ENCODE results near the gene PHIP. TPM values are rescaled to one million over a fixed set of nuclear protein-coding genes. Genes with fewer than 3 reads are reported as not detected.

Gene PHIP
- total and polyA plus RNA-seq, 2 donors (not counting 3 experiments of a cell fraction or from before 2014, with no cell fraction given) = 3.5 to 28.4 TPM

DNA sequence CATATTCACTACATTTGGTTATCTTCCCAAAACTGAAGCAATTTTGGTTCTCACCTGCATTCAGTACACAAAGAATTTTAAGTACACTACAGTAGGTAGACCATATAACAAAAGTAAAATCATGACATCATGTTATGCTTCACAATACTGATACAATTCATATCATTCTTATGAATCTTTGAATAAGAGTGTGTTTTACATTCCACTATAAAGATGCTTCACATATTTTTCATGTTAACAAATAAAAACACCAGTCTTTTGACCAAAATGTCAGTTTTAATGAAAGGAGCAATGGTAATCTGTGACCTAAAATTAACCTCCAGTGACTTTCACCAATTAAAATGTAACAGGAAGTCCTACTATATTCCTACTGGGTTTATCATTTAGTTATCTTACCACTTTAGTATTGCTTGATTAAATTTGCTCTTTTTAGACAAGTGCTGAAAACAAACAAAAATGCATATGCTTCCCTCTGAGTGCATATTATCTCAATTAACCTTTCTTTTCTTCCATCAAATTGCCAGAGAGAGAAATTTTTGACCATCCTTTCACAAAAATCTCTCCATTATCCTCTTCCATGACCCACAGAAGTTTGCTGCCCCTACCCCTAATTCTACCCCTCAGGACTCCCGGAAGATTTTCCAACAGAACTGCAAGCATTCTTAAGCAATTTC is 49.3 kb downstream of the PHIP start:
- ChIA-PET CTCF (interaction anchor here (1.2 kb wide), 1 partner anchor 9 kb away, joined by 5 read pairs; no protein-coding TSS in a partner anchor), POLR2A (no interaction called here)
- TF ChIP-seq POLR2AphosphoS5 (IDR thresholded peaks at IDR 0.05; ENCODE audit: insufficient read depth, low read depth, low read length) = no peak
- TF ChIP-seq POLR2A (IDR thresholded peaks at IDR 0.05; ENCODE audit: low read depth, low read length) = no peak
- TF ChIP-seq JUN (IDR thresholded peaks at IDR 0.05; ENCODE audit: borderline replicate concordance, insufficient read depth, insufficient read length, low read depth) = no peak
- no peak for TF ChIP-seq GATA2 (IDR thresholded peaks at IDR 0.05; ENCODE audit: insufficient read depth, insufficient read length, low read depth, low read length)
- TF ChIP-seq FOS (IDR thresholded peaks at IDR 0.05; ENCODE audit: borderline replicate concordance, insufficient read depth, low read length) = no peak
- TF ChIP-seq, protein P1, sequence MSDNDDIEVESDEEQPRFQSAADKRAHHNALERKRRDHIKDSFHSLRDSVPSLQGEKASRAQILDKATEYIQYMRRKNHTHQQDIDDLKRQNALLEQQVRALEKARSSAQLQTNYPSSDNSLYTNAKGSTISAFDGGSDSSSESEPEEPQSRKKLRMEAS (IDR thresholded peaks at IDR 0.05; ENCODE audit: insufficient read depth, insufficient read length) = no peak
- TF ChIP-seq MYC (IDR thresholded peaks at IDR 0.05; ENCODE audit: low read depth, low read length) = no peak
- no peak for TF ChIP-seq EZH2 (IDR thresholded peaks at IDR 0.05; ENCODE audit: borderline replicate concordance, low read depth, low read length, severe bottlenecking)
- TF ChIP-seq, protein P2, sequence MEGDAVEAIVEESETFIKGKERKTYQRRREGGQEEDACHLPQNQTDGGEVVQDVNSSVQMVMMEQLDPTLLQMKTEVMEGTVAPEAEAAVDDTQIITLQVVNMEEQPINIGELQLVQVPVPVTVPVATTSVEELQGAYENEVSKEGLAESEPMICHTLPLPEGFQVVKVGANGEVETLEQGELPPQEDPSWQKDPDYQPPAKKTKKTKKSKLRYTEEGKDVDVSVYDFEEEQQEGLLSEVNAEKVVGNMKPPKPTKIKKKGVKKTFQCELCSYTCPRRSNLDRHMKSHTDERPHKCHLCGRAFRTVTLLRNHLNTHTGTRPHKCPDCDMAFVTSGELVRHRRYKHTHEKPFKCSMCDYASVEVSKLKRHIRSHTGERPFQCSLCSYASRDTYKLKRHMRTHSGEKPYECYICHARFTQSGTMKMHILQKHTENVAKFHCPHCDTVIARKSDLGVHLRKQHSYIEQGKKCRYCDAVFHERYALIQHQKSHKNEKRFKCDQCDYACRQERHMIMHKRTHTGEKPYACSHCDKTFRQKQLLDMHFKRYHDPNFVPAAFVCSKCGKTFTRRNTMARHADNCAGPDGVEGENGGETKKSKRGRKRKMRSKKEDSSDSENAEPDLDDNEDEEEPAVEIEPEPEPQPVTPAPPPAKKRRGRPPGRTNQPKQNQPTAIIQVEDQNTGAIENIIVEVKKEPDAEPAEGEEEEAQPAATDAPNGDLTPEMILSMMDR (IDR thresholded peaks at IDR 0.05; ENCODE audit: extremely low read depth in 1 of 2, insufficient read depth in 1 of 2, low read depth in 1 of 2, low read length in 2 of 2) = no peak
- Histone ChIP-seq H3K4me3 (replicated peaks in 1 of 3; ENCODE audit: insufficient read depth in 1 of 3, low read depth in 1 of 3, low read length in 3 of 3) (no peak overlapping the region), H3K4me1 (ENCODE audit: control insufficient read depth, extremely low read depth, insufficient read depth, low read length) (no peaks in the 10 kb centered on the region), H4K20me1 (replicated peaks; ENCODE audit: control insufficient read depth, extremely low read depth, insufficient read depth, low read length) (no peaks in the 10 kb centered on the region), H3K79me2 (ENCODE audit: control insufficient read depth, insufficient read depth, low read length) (peaks cover 26% of the 10 kb centered on the region), H3K27me3 (ENCODE audit: control insufficient read depth in 2 of 2, insufficient read depth in 2 of 2, low read length in 2 of 2) (no peaks in the 10 kb centered on the region), H3K9me3 (replicated peaks; ENCODE audit: control insufficient read depth, insufficient read depth, low read length) (no peaks in the 10 kb centered on the region), H3K9ac (replicated peaks; ENCODE audit: extremely low read depth, insufficient read depth, low read length) (no peak overlapping the region), H2AFZ (ENCODE audit: low read depth, low read length) (no peak overlapping the region), H3K4me2 (ENCODE audit: insufficient read depth, low read length) (no peak overlapping the region), H3K27ac (ENCODE audit: insufficient read depth, low read depth, low read length) (no peak overlapping the region), H3K36me3 (ENCODE audit: control insufficient read depth in 2 of 2, extremely low read depth in 1 of 2, insufficient read depth in 2 of 2, low read length in 2 of 2) (peaks cover 0 to 9% of the 10 kb centered on the region in 2 experiments), H3K9me1 (replicated peaks; ENCODE audit: control insufficient read depth, extremely low read depth, insufficient read depth, low read length) (no peaks in the 10 kb centered on the region)
- no peak for DNase-seq (ENCODE audit: low read depth, low spot score)
- no peak for FAIRE-seq
- BruUV-seq (replicated peaks) = no TSS peak
- intact Hi-C loops (cut with micrococcal nuclease) (no loop called here), dilution Hi-C loops (cut with MboI; ENCODE audit: extremely low pct_ligation_motif_present, low sequenced_read_pairs) (no loop called here)

All from endothelial cell of umbilical vein (primary cell).